CD4-positive, alpha-beta T cell (primary cell): ENCODE results near the gene TTBK1. TPM values are rescaled to one million over a fixed set of nuclear protein-coding genes. Genes with fewer than 3 reads are reported as not detected.

Experiments
- ATAC-seq: fragments of 200-7000 bp; cut with Tn5 transposase; one replicate; pipeline ENCODE4 v1.10.0; 2022; ENCODE audit warnings: mild to moderate bottlenecking; ENCODE audit not compliant: poor library complexity
- CTCF ChIA-PET: fragments of 350-600 bp; sonication (Branson Sonifier 250); formaldehyde crosslinking; loops from one replicate; lab custom pipeline; 2021; ENCODE audit warnings: antibody characterized with exemption, inconsistent platforms; lab: Charles Lee
- POLR2A ChIA-PET: fragments of 350-600 bp; sonication (Branson Sonifier 250); formaldehyde crosslinking; loops from one replicate; lab custom pipeline; 2021; ENCODE audit warnings: antibody characterized with exemption, inconsistent platforms; lab: Charles Lee
- DNase-seq, 14 experiments: peaks; one replicate each; pipeline ENCODE4 v3.0.0-alpha.2; 2013 to 2020; ENCODE audit warnings: mixed read lengths in 2 of 14
- H3K27ac ChIP-seq, 2 donors: one replicate each; pipeline versions ENCODE4 v1.5.1 to v1.7.0; 2013; ENCODE audit warnings: low read length in 2 of 2, low read depth in 1 of 2, mild to moderate bottlenecking in 1 of 2
- H3K27me3 ChIP-seq, 2 experiments: 1 replicate in 1 of 2; 2 replicates in 1 of 2; pipeline versions ENCODE4 v1.6.1 to v1.7.0; 2013; ENCODE audit warnings: low read length in 2 of 2, control low read depth in 1 of 2, mild to moderate bottlenecking in 1 of 2, moderate library complexity in 1 of 2; ENCODE audit not compliant: insufficient read depth in 2 of 2, control insufficient read depth in 1 of 2
- H3K36me3 ChIP-seq: one replicate; pipeline ENCODE4 v1.6.1; 2013; ENCODE audit warnings: low read length, control low read depth; ENCODE audit not compliant: insufficient read depth
- H3K4me1 ChIP-seq: one replicate; pipeline ENCODE4 v1.6.1; 2013; ENCODE audit warnings: low read length, control low read depth; ENCODE audit not compliant: insufficient read depth
- H3K4me3 ChIP-seq: one replicate; pipeline ENCODE4 v1.5.1; 2013; ENCODE audit warnings: mild to moderate bottlenecking, low read length, moderate library complexity
- H3K9me3 ChIP-seq, 2 experiments: 1 replicate in 1 of 2; 2 replicates in 1 of 2; pipeline versions ENCODE4 v1.6.1 to v1.7.0; 2013; ENCODE audit warnings: low read length in 2 of 2, mild to moderate bottlenecking in 2 of 2, control low read depth in 1 of 2, moderate library complexity in 1 of 2; ENCODE audit not compliant: control insufficient read depth in 1 of 2, insufficient read depth in 1 of 2
- H3K27ac Mint-ChIP-seq: one replicate; pipeline ENCODE4 v1.8.0; 2020; ENCODE audit warnings: mixed read lengths
- H3K27me3 Mint-ChIP-seq: one replicate; pipeline ENCODE4 v1.8.0; 2021; ENCODE audit warnings: mixed read lengths
- H3K36me3 Mint-ChIP-seq: one replicate; pipeline ENCODE4 v1.8.0; 2021; ENCODE audit warnings: low read depth, mixed read lengths
- H3K4me1 Mint-ChIP-seq: one replicate; pipeline ENCODE4 v1.8.0; 2021; ENCODE audit warnings: low read depth, mixed read lengths
- H3K4me3 Mint-ChIP-seq: one replicate; pipeline ENCODE4 v1.8.0; 2020; ENCODE audit warnings: mild to moderate bottlenecking, mixed read lengths
- H3K9me3 Mint-ChIP-seq: one replicate; pipeline ENCODE4 v1.8.0; 2020; ENCODE audit warnings: mixed read lengths
- intact Hi-C, 2 experiments: fragments of 100-400 bp; cut with DNase I in 1 of 2; cut with micrococcal nuclease in 1 of 2; formaldehyde crosslinking; loops; one replicate each; pipeline versions ENCODE4 v1.15.1 to v1.9.0; 2023 to 2025; cut with DNase I, micrococcal nuclease
- total RNA-seq, 174 experiments: library from RNA in 2 of 174; stranded (reverse) in 2 of 174; gene quantifications; one replicate each; pipeline ENCODE4 v1.2.3 and lab custom pipeline; 2021 to 2026
- TF ChIP-seq, protein P1 (sequence below): fragments of 200-600 bp; IDR thresholded peaks from one replicate; pipeline ENCODE4 v1.8.0; 2022; ENCODE audit warnings: antibody characterized with exemption, mild to moderate bottlenecking

The TTBK1 gene
- total RNA-seq, 2 experiments from 2014 or later, result not detected

- CTCF ChIA-PET, result no interaction called here
- Mint-ChIP-seq H3K4me3 (peak overlapping the region; percentile 46), H3K9me3 (no peaks in the 10 kb centered on the region), H3K27me3 (peaks cover 44% of the 10 kb centered on the region), H3K27ac (no peak overlapping the region), H3K36me3 (no peaks in the 10 kb centered on the region), H3K4me1 (peaks cover 6% of the 10 kb centered on the region)
- TF ChIP-seq, protein P1, sequence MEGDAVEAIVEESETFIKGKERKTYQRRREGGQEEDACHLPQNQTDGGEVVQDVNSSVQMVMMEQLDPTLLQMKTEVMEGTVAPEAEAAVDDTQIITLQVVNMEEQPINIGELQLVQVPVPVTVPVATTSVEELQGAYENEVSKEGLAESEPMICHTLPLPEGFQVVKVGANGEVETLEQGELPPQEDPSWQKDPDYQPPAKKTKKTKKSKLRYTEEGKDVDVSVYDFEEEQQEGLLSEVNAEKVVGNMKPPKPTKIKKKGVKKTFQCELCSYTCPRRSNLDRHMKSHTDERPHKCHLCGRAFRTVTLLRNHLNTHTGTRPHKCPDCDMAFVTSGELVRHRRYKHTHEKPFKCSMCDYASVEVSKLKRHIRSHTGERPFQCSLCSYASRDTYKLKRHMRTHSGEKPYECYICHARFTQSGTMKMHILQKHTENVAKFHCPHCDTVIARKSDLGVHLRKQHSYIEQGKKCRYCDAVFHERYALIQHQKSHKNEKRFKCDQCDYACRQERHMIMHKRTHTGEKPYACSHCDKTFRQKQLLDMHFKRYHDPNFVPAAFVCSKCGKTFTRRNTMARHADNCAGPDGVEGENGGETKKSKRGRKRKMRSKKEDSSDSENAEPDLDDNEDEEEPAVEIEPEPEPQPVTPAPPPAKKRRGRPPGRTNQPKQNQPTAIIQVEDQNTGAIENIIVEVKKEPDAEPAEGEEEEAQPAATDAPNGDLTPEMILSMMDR, result no peak
- peaks cover 21% of the 10 kb centered on the region for H3K4me1 ChIP-seq
- intact Hi-C loops, result no loop called here
- H3K27me3 ChIP-seq, result peaks cover 8 to 11% of the 10 kb centered on the region in 2 experiments
- DNase-seq (no peak), ATAC-seq (no peak)
- H3K36me3 ChIP-seq, result no peaks in the 10 kb centered on the region
- H3K27ac ChIP-seq, result no peak overlapping the region
- H3K4me3 ChIP-seq, result no peak overlapping the region
- POLR2A ChIA-PET, result no interaction called here
- no peaks in the 10 kb centered on the region for H3K9me3 ChIP-seq
These were observed 34.0 kb downstream of the TTBK1 start for GRCh38 chr6:43277306-43277642.

- no peak for DNase-seq
- no peak for ATAC-seq
- Histone ChIP-seq H3K36me3 (no peaks in the 10 kb centered on the region), H3K9me3 (no peaks in the 10 kb centered on the region), H3K27ac (no peak overlapping the region), H3K4me3 (no peak overlapping the region), H3K4me1 (peaks cover 21% of the 10 kb centered on the region), H3K27me3 (peaks cover 8 to 11% of the 10 kb centered on the region in 2 experiments)
- intact Hi-C loops, result no loop called here
- TF ChIP-seq, protein P1, result no peak
- Mint-ChIP-seq H3K36me3 (no peaks in the 10 kb centered on the region), H3K27ac (no peak overlapping the region), H3K27me3 (peaks cover 50% of the 10 kb centered on the region), H3K4me1 (peaks cover 6% of the 10 kb centered on the region), H3K9me3 (no peaks in the 10 kb centered on the region), H3K4me3 (peak overlapping the region; percentile 16)
- ChIA-PET POLR2A (no interaction called here), CTCF (no interaction called here)
These were observed 34.6 kb downstream of the TTBK1 start for GRCh38 chr6:43277643-43278523.

DNA sequence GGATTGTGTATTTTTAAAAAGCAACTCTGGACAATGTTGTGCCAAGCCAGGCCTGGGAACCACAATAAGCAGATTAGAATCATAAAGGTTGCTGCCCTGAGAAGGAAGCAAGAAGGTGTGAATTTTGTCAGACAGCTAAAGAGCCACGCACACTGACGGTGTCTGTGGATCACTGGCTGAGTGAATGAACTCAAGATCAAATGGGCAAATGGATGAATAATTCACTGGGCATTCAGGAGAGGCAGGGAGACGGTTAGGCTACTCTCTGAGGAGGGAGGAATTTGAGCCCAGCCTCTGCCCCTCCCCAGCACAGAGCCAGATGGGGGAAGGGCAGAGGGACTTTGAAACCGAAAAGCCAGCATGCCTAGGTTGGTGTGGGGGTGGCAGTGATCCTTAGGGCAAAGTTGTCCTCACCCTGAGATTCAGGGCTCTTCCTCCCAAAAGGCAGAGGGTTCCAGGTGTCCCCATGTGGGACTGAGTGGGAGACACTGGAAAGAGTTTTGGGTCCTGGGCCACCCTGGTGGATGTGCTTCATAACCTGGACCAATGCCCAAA is 35.3 kb downstream of the TTBK1 start:
- H3K27me3 Mint-ChIP-seq, result peaks cover 50% of the 10 kb centered on the region
- no peak for DNase-seq
- Histone ChIP-seq H3K9me3 (no peaks in the 10 kb centered on the region), H3K27me3 (peaks cover 8 to 11% of the 10 kb centered on the region in 2 experiments), H3K4me3 (no peak overlapping the region), H3K27ac (no peak overlapping the region), H3K36me3 (no peaks in the 10 kb centered on the region), H3K4me1 (peaks cover 21% of the 10 kb centered on the region)
- H3K9me3 Mint-ChIP-seq, result no peaks in the 10 kb centered on the region
- POLR2A ChIA-PET, result no interaction called here
- no peak overlapping the region for H3K27ac Mint-ChIP-seq
- TF ChIP-seq, protein P1, result no peak
- intact Hi-C loops, result no loop called here
- H3K36me3 Mint-ChIP-seq, result no peaks in the 10 kb centered on the region
- CTCF ChIA-PET, result no interaction called here
- no peak for ATAC-seq
- H3K4me1 Mint-ChIP-seq, result peaks cover 6% of the 10 kb centered on the region
- H3K4me3 Mint-ChIP-seq, result no peak overlapping the region
